ENCODE data around the gene TMC3. TPM values are rescaled to one million over a fixed set of nuclear protein-coding genes. Genes with fewer than 3 reads are reported as not detected.

The TMC3 gene
- total and polyA plus RNA-seq, 8 donors = under 0.01 to 0.92 (median 0.03) TPM; not detected in 5

- TF ChIP-seq POLR2A (IDR thresholded peaks at IDR 0.05) (no peak), POLR2AphosphoS5 (IDR thresholded peaks at IDR 0.05) (no peak), EP300 (IDR thresholded peaks at IDR 0.05) (no peak)
- TF ChIP-seq, protein P1, sequence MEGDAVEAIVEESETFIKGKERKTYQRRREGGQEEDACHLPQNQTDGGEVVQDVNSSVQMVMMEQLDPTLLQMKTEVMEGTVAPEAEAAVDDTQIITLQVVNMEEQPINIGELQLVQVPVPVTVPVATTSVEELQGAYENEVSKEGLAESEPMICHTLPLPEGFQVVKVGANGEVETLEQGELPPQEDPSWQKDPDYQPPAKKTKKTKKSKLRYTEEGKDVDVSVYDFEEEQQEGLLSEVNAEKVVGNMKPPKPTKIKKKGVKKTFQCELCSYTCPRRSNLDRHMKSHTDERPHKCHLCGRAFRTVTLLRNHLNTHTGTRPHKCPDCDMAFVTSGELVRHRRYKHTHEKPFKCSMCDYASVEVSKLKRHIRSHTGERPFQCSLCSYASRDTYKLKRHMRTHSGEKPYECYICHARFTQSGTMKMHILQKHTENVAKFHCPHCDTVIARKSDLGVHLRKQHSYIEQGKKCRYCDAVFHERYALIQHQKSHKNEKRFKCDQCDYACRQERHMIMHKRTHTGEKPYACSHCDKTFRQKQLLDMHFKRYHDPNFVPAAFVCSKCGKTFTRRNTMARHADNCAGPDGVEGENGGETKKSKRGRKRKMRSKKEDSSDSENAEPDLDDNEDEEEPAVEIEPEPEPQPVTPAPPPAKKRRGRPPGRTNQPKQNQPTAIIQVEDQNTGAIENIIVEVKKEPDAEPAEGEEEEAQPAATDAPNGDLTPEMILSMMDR (IDR thresholded peaks at IDR 0.05) = no peak
- no peak overlapping the region for H3K4me3 ChIP-seq
- H3K27ac ChIP-seq = no peak overlapping the region
- no peaks in the 10 kb centered on the region for H3K9me3 ChIP-seq
- WGBS, 5 donors = 78 to 95% (median 88%) methylated on average over 8 of the region's 8 CpGs
- intact Hi-C loops (cut with DNase I; ENCODE audit: low total_unique reads) = no loop called here
- peaks cover 20 to 77% (median 71%) of the 10 kb centered on the region in 4 donors for H3K36me3 ChIP-seq
- no peak for DNase-seq
- peaks cover 0 to 36% (median 8%) of the 10 kb centered on the region in 4 donors for H3K4me1 ChIP-seq
- no peaks in the 10 kb centered on the region for H3K27me3 ChIP-seq
Measured at GRCh38 chr15:81309647-81310450, 64.2 kb downstream of the TMC3 start.

DNA sequence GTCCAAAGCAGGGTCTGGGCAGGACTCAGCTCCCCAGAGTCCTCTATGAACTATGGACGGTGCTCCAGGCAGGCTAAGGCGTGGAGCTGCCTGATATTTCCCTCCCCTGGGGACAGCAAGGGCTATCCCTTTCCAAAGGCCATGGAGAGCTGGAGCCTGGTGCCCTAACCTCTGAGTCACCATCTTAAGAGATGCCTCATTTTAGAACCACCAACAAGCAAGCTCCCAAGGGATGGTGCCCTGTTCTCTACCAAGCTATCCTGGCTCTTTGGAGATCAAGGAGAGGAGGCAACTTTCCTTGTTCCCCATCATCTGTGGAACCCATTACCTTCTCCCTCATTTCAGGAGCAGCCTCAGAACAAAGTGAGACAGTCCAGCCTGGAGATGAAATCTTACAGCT is 65.8 kb downstream of the TMC3 start:
- no peak overlapping the region for H3K27ac ChIP-seq
- H3K27me3 ChIP-seq = no peaks in the 10 kb centered on the region
- peaks cover 20 to 79% (median 74%) of the 10 kb centered on the region in 4 donors for H3K36me3 ChIP-seq
- peaks cover 0 to 48% (median 14%) of the 10 kb centered on the region in 4 donors for H3K4me1 ChIP-seq
- 83 to 92% (median 90%) methylated on average over 2 of the region's 2 CpGs for WGBS, 5 donors
- no peaks in the 10 kb centered on the region for H3K9me3 ChIP-seq
- DNase-seq = no peak
- H3K4me3 ChIP-seq = no peak overlapping the region
- TF ChIP-seq POLR2AphosphoS5 (IDR thresholded peaks at IDR 0.05) (no peak), POLR2A (IDR thresholded peaks at IDR 0.05) (no peak), EP300 (IDR thresholded peaks at IDR 0.05) (no peak)
- TF ChIP-seq, protein P1 (IDR thresholded peaks at IDR 0.05) = no peak
- intact Hi-C loops (cut with DNase I; ENCODE audit: low total_unique reads) = no loop called here

DNA sequence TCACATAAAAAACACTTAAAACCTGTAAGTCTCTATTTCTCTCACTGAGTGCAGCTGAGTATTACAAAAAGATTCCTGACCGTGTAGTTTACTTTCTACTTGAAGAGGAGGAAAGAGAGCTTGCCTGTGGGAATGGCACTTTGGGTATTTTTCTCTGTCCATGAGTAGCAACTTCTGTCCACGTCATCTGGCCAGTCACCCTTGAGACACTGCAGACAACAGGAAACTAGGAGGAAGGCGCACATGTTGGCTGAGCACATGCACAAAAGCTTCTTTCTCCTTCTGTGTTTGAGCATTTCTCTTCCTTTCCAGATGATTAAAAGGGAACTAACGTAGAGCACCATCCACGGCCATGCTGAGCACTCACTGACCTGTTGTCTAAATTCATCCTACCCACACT is 69.8 kb downstream of the TMC3 start:
- DNase-seq = peak in 1 of 2 donors; percentile 59
- WGBS, 5 donors = 42 to 72% (median 60%) methylated on average over 5 of the region's 5 CpGs
- peak overlapping the region in 4 of 5 donors; percentile 8 to 61 (median 46) for H3K27ac ChIP-seq
- peaks cover 19 to 91% (median 80%) of the 10 kb centered on the region in 4 donors for H3K36me3 ChIP-seq
- H3K4me3 ChIP-seq = no peak overlapping the region
- TF ChIP-seq, protein P1 (IDR thresholded peaks at IDR 0.05) = no peak
- TF ChIP-seq POLR2AphosphoS5 (IDR thresholded peaks at IDR 0.05) (no peak), EP300 (IDR thresholded peaks at IDR 0.05) (no peak), POLR2A (IDR thresholded peaks at IDR 0.05) (no peak)
- peaks cover 0 to 35% (median 13%) of the 10 kb centered on the region in 4 donors for H3K4me1 ChIP-seq
- H3K9me3 ChIP-seq = no peaks in the 10 kb centered on the region
- intact Hi-C loops (cut with DNase I; ENCODE audit: low total_unique reads) = no loop called here
- no peaks in the 10 kb centered on the region for H3K27me3 ChIP-seq

DNA sequence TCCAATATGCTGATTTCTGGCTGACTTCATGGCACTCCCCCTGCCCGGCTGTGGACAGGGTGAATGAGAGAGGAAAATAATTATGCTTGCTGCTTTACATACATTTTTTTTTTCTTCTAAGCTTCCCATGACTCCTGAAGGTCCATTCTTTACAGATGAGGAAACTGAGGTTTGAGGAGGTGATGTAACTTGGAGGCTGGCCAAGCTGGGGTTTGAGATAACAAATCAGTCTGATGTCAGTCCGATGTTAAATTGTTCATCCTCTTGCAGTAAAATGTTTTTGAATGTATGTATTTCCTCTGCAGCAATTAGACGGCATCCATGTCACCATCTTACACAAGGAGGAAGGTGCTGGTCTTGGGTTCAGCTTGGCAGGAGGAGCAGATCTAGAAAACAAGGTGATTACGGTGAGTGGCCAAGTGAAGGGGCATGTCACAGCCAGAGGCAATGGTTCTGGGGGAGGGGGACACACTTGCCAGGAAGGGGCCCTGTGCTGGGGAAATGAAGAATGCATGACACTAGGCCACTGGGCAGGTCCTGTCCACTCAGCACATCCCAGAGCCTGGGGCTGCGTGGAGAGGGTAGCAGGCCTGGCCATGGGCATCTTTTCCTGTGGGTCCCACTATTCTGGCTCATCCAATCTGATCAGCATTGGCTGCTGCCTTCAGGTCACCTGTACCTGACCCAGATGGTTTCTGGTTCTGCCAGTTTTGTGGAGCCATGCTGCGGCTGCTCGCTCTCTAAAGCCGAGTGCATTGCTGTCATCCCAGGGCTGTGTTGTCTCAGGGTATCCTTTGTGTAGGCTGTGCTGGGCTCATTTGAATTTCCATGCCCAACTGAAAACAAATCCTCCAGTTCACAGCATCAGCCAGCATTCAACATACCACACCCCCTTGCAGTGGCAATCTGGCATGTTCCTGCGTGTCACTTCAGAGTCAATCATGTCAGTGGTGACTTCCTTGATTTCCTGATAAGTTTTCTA is 70.5 kb downstream of the TMC3 start:
- Histone ChIP-seq H3K4me3 (no peak overlapping the region), H3K36me3 (peaks cover 17 to 91% (median 76%) of the 10 kb centered on the region in 4 donors), H3K27me3 (no peaks in the 10 kb centered on the region), H3K4me1 (peaks cover 0 to 35% (median 14%) of the 10 kb centered on the region in 4 donors), H3K27ac (peak overlapping the region in 4 of 5 donors; percentile 8 to 61 (median 46)), H3K9me3 (no peaks in the 10 kb centered on the region)
- TF ChIP-seq POLR2A (IDR thresholded peaks at IDR 0.05) (no peak), EP300 (IDR thresholded peaks at IDR 0.05) (no peak), POLR2AphosphoS5 (IDR thresholded peaks at IDR 0.05) (no peak)
- TF ChIP-seq, protein P1 (IDR thresholded peaks at IDR 0.05) = no peak
- intact Hi-C loops (cut with DNase I; ENCODE audit: low total_unique reads) = no loop called here
- WGBS, 5 donors = 68 to 77% (median 71%) methylated on average over 8 to 9 of the region's 9 CpGs
- peak in 1 of 2 donors; percentile 36 for DNase-seq

Data from stomach (tissue), 9 donors.